Middle frontal gyrus (tissue), 1 donor: ENCODE results near the gene MCFD2.

Experiments
- DNase-seq: peaks from one replicate; pipeline ENCODE4 v3.0.0-alpha.2; 2015; ENCODE audit warnings: low spot score; ENCODE audit errors: extremely low spot score

Gene MCFD2

GRCh38 chr2:46939626-46940359 is 24.2 kb upstream of the MCFD2 start:
- no peak for DNase-seq

GRCh38 chr2:46937471-46937901 is 21.9 kb upstream of the MCFD2 start:
- no peak for DNase-seq

GRCh38 chr2:46936566-46936965 is 21.0 kb upstream of the MCFD2 start:
- no peak for DNase-seq

DNA sequence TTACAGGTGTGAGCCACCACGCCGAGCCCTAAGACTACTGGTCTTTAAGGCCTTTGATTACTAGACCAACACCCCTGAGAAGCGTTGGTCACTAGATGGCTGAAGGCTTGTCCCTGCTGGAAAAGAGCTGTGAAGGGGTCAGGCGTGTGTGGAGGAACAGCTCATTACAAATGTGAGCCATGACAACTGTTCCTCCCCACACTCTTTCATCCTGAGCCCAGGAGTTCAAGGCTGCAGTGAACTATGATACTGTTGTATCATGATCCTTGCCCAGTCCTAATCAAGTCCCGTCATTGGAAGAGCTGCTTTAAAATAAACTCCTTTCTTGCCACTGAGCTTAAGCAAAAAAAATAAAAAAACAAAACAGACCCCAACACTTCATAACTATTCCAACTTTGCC is 19.5 kb upstream of the MCFD2 start:
- no peak for DNase-seq

- DNase-seq: no peak
These were observed 14.0 kb upstream of the MCFD2 start for GRCh38 chr2:46929612-46930011.

DNA sequence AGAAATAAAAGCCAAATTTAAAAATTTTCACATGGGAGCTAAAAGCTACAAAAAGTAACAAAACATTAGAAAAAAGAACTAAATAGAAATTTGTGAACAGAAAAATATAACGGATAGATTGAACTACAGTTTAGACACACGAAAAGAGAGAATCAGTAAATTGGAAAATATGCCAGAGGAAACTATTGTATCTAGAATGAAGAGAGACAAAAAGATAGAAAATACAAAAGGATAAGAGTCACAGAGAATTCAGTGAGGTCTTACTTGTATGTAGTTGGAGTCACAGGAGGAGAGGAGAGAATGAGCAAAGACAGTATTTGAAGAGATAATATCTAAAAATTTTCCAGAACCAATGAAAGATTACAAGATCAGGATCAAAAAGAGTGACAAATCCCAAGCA is 11.3 kb upstream of the MCFD2 start:
- DNase-seq: no peak

GRCh38 chr2:46925474-46926351 is 10.1 kb upstream of the MCFD2 start:
- no peak for DNase-seq

DNA sequence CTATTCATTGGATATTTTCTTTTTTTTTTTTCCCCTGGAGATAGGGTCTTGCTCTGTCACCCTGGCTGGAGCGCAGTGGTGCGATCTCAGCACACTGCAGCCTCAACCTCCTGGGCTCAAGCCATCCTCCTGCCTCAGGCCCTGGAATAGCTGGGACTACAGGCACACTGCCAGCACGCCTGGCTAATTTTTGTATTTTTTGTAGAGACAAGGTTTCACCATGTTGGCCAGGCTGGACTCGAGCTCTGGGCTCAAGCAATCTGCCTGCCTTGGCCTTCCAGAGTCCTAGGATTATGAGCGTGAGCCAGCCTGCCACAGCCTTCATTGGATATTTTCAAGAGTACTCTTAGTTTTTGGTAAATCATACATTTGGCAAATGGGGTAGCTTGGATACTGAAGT is 9.0 kb upstream of the MCFD2 start:
- DNase-seq: no peak

DNA sequence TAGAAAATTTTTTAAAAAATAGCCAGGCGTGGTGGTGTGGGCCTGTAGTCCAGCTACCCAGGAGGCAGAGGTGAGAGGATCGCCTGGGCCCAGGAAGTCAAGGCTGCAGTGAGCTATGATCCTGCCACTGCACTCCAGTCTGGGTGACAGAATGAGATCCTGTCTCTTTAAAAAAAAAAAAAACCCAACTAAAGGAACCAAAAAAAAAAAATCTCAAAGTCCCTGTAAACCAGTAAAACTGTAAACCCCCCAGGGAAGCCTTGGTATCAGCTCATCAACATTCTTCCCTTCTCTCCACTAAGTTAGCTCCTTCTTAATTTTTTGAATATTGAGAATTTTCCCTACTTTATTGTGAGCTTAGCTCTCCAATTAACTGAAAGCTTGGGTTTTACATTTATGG is 8.4 kb upstream of the MCFD2 start:
- no peak for DNase-seq

- DNase-seq: no peak
These were observed 7.5 kb upstream of the MCFD2 start for GRCh38 chr2:46923041-46923528.

DNA sequence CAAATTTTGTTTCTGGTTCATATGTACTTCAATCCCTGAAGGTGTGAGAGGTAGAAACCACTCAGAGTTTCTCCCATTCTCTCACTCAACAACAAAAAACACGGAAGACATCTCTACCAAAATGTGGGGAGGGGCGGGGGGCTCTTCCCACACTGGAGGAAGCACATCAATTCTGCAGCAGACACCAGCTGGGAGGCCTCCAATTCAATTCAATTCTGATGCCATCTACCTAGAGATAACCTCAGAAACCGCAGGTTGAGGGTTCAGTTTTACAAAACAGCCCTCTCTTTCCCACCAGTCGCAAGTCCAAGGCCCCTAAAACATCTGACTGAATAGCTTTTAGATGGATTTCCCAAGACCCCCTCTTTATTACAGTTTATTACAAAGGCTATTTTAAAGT is 7.0 kb upstream of the MCFD2 start:
- DNase-seq: no peak

- no peak for DNase-seq
These were observed 6.3 kb upstream of the MCFD2 start for GRCh38 chr2:46921676-46922448.

- DNase-seq: no peak
These were observed 2.0 kb upstream of the MCFD2 start for GRCh38 chr2:46917628-46918027.

GRCh38 chr2:46915811-46916630 is 415 bp upstream of the MCFD2 start:
- peak; percentile 76 for DNase-seq

DNA sequence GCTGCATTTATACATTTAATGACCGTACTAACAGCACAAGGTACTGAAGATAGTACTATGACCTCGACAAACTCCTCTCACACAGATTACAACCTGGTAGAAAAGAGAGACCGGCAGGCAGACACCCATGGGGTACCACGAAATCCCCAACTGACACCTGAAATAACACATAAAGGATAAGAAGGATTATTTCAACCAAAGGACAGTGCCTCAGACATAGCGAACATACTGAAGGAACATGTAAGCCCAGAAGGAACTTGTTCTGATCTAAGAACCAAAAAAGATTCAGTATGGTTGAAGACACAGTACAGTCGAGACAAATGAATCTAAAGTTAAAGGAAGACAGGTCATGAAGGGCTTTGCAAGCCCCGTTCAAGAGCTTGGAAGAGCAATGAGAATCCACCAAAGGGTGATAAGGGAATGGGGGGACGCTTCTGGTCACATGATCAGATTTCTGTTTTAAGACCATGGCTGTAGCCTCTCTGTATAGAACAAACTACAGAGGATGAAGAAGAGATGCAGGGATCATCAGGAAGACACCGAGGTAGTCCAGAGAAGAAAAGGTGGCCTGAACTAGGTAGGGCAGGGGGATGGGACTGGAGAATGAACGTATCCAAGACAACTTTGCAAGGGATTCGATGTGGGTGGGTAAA is 902 bp downstream of the MCFD2 start:
- no peak for DNase-seq

DNA sequence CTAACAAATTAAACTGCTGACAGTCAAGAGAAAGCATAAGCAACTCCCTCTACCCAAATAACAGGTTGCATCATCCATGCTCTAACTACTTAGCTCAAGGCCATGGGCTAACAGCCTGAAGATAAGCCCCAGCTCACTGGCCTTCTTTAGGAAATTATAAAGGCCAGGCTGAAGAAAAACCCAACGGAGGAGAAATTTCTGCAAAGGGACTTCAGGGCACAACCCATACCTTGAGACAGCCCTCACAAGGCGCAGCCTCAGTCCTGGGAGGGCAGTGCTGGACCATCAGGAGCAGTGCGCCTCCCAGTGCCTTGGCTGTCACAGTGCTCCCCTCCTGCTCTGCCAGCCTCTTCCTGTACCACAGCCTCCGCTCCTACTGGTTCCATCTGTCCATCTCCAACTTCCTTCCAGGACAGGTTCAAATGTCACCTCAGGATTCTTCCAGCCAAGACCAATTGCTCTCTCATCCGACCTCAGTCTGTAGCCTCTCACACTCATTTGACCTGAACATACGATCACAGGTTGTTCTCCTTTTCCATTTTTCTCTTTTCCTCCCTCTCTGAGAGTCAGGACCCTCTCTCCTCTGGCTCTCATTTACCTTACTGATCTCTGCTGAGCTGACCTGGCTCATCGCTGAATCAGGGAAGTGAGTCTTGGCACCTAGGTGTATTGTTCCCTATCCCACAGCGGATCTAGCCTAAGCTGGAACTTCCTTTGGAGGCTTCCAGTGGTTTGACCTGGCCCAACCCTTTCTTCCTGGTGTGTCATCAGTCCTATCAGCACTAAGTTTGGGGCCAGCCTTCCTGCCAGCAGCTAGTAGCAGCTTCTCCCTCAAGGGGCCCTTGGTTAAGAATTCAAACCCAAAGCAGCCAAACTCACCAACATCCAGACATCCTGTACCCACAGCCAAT is 1.9 kb downstream of the MCFD2 start:
- DNase-seq: no peak

- no peak for DNase-seq
These were observed 5.7 kb downstream of the MCFD2 start for GRCh38 chr2:46909771-46910419.

DNA sequence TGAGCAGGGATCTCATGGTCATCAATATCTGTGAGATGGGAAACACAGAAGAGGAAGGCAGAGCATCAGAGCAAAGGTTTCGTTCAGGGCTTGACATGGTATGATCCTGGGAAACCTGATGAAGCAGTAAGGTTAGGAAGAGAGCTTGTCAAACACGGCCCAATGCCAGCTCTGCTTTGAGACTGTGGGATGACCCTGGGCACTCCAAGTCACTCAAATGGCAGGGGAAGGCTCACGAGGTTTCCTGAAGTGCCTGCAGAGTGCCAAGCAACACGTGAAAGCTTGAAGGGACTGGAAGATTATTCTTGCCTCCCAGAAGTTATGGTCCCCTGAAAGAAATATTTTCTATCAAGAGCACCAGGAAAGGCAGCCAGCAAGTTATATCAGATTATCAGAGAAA is 6.5 kb downstream of the MCFD2 start:
- DNase-seq: no peak
